SK-N-SH (cell line): ENCODE results near the gene RNF157.

ENCODE experiments used
- ELF1 ChIP-seq: IDR thresholded peaks from 2 replicates; pipeline ENCODE4 v1.4.0; 2012
- EP300 ChIP-seq, 2 experiments: IDR thresholded peaks; 2 replicates each; pipeline versions ENCODE4 v1.4.0 to v1.6.1; 2012; ENCODE audit warnings: borderline replicate concordance in 1 of 2, low read depth in 1 of 2, low read length in 1 of 2
- EZH2phosphoT487 ChIP-seq: fragments of 200-600 bp; sonication (generic); IDR thresholded peaks from 2 replicates; pipeline ENCODE4 v1.6.1; 2017; ENCODE audit warnings: low read depth, mixed run types, mild to moderate bottlenecking, antibody characterized with exemption, moderate library complexity, borderline replicate concordance
- FOXJ3 ChIP-seq: sonication (generic); formaldehyde crosslinking; IDR thresholded peaks from 2 replicates; pipeline ENCODE4 v1.5.1; 2020; ENCODE audit warnings: mild to moderate bottlenecking, missing genetic modification reagents
- NRF1 ChIP-seq: IDR thresholded peaks from 2 replicates; pipeline ENCODE4 v1.6.1; 2012; ENCODE audit warnings: low read depth, mild to moderate bottlenecking, low read length
- TAF1 ChIP-seq: IDR thresholded peaks from 2 replicates; pipeline ENCODE4 v1.6.1; 2012; ENCODE audit warnings: low read depth, mild to moderate bottlenecking, low read length, moderate library complexity, borderline replicate concordance
- TCF12 ChIP-seq: IDR thresholded peaks from 2 replicates; pipeline ENCODE4 v1.4.0; 2012
- TEAD4 ChIP-seq: IDR thresholded peaks from 2 replicates; pipeline ENCODE4 v1.4.0; 2012; ENCODE audit warnings: mild to moderate bottlenecking, borderline replicate concordance; ENCODE audit not compliant: insufficient read depth
- TF ChIP-seq, protein P1 (sequence below): fragments of 150-350 bp; IDR thresholded peaks from 2 replicates; pipeline ENCODE4 v1.6.1; 2017; ENCODE audit warnings: antibody characterized with exemption, low read length, low read depth, borderline replicate concordance
- TF ChIP-seq, protein P2 (sequence below): fragments of 200-600 bp; sonication (generic); IDR thresholded peaks from 2 replicates; pipeline ENCODE4 v1.6.1; 2017; ENCODE audit warnings: antibody characterized with exemption, mild to moderate bottlenecking, moderate library complexity
- TF ChIP-seq, protein P3 (sequence below): IDR thresholded peaks from 2 replicates; pipeline ENCODE4 v1.4.0; 2012; ENCODE audit warnings: low read depth, borderline replicate concordance
- TF ChIP-seq, protein P4 (sequence below): IDR thresholded peaks from 2 replicates; pipeline ENCODE4 v1.4.0; 2012; ENCODE audit warnings: low read depth

DNA sequence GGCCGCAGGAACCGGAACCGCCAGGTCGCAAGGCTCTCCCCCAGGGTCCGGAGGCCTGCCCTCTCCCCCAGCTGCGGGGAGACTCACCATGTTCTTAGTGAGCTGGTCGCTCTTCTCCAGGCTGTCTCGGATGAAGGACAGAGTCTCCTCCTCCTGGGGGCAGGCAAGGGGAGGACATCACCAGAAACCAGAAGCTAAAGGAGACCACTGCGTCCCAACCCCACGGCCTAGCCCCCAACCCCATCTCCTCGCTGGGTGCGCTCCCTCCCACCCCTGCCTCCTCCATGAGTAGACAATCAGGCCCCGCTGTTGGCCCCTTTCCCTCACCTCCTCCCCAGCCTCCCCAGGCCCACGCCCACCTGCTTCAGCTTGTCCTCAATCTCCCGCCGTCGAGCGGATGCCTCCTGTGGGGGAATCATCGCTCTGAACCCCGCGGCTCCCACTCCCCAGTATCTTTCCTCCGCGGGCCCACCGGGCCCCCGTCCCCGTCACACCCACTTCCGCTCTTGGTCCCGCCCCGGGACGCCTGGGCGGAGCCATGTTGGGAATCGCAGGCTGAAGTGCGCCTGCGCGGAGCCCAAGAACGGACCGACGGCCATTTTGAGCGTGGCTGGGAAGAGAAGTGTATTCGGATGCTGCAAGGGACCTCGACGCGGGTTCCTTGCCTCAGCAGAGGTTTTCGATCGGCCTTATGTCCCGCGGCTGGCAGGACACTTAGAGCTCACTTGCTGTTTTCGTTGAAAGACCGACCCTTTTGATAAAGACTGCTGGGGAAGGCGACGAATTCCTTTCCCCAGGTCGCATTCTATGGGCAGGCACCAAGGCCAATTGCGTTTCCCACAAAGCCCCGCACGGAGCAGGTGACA lies 136.8 kb downstream of the RNF157 start, which contains the start of gene EXOC7:
- TF ChIP-seq, protein P1, sequence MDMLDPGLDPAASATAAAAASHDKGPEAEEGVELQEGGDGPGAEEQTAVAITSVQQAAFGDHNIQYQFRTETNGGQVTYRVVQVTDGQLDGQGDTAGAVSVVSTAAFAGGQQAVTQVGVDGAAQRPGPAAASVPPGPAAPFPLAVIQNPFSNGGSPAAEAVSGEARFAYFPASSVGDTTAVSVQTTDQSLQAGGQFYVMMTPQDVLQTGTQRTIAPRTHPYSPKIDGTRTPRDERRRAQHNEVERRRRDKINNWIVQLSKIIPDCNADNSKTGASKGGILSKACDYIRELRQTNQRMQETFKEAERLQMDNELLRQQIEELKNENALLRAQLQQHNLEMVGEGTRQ: no peak
- no peak for TF ChIP-seq EZH2phosphoT487
- TF ChIP-seq TCF12: no peak
- no peak for TF ChIP-seq FOXJ3 (CRISPR knock-in tag)
- TF ChIP-seq TAF1: peak; percentile 85
- TF ChIP-seq, protein P2, sequence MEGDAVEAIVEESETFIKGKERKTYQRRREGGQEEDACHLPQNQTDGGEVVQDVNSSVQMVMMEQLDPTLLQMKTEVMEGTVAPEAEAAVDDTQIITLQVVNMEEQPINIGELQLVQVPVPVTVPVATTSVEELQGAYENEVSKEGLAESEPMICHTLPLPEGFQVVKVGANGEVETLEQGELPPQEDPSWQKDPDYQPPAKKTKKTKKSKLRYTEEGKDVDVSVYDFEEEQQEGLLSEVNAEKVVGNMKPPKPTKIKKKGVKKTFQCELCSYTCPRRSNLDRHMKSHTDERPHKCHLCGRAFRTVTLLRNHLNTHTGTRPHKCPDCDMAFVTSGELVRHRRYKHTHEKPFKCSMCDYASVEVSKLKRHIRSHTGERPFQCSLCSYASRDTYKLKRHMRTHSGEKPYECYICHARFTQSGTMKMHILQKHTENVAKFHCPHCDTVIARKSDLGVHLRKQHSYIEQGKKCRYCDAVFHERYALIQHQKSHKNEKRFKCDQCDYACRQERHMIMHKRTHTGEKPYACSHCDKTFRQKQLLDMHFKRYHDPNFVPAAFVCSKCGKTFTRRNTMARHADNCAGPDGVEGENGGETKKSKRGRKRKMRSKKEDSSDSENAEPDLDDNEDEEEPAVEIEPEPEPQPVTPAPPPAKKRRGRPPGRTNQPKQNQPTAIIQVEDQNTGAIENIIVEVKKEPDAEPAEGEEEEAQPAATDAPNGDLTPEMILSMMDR: peak; percentile 13; the same call in 1 of the 2 replicates
- no peak for TF ChIP-seq EP300 (IDR thresholded peaks at IDR 0.05; ENCODE audit: borderline replicate concordance in 1 of 2, low read depth in 1 of 2, low read length in 1 of 2)
- TF ChIP-seq TEAD4: no peak
- TF ChIP-seq, protein P3, sequence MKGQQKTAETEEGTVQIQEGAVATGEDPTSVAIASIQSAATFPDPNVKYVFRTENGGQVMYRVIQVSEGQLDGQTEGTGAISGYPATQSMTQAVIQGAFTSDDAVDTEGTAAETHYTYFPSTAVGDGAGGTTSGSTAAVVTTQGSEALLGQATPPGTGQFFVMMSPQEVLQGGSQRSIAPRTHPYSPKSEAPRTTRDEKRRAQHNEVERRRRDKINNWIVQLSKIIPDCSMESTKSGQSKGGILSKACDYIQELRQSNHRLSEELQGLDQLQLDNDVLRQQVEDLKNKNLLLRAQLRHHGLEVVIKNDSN: no peak
- peak; percentile 75 for TF ChIP-seq NRF1
- TF ChIP-seq, protein P4, sequence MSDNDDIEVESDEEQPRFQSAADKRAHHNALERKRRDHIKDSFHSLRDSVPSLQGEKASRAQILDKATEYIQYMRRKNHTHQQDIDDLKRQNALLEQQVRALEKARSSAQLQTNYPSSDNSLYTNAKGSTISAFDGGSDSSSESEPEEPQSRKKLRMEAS: peak; percentile 92
- peak; percentile 67 for TF ChIP-seq ELF1
